Cortex of kidney (tissue), 1 donor: ENCODE data around the gene OLA1.

ENCODE experiments used
- DNase-seq: peaks from one replicate; lab custom pipeline; 2025; lab: John Stamatoyannopoulos, UW

OLA1 gene

DNA sequence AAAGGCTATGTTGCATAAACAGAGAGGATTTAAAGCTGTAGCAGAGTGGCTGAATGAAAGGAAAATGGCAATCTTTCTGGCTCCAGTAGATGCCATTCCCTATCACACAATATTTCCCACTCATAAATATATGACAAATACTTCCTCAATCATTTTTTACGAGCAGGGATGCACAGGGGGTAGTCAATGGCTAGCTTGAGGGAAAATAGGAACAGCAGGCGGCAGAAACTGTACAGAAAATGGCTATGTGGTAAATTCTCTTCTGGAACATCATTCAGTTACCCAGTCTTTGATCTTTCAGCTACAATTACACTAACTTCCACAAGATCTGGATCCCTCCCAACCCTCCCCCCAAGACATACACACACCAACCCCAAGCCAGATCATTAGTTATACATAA is 127.2 kb downstream of the OLA1 start:
- no peak for DNase-seq

DNA sequence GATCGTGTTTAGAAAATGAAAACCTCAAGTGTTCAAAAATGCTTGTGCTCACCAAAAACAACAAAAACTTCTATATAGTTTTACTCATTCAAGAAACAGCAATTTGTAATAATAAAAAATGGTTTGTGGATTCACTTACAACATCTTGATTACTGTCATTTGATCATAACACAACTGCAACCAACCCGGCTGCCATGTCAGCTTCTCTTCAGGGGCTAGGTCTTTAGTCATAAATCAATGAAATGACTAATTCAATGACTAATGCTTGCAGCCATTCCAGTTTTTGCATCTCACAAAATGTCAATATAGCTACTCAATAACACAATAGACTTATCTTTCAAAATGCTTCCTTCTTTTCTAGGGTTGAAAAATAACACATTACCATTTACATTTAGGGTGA is 128.0 kb downstream of the OLA1 start:
- no peak for DNase-seq

GRCh38 chr2:174117951-174118930 is 130.1 kb downstream of the OLA1 start:
- no peak for DNase-seq

GRCh38 chr2:174112073-174112472 is 136.3 kb downstream of the OLA1 start:
- no peak for DNase-seq

- DNase-seq, result no peak
Observed at GRCh38 chr2:174108579-174108978, 139.8 kb downstream of the OLA1 start.

DNA sequence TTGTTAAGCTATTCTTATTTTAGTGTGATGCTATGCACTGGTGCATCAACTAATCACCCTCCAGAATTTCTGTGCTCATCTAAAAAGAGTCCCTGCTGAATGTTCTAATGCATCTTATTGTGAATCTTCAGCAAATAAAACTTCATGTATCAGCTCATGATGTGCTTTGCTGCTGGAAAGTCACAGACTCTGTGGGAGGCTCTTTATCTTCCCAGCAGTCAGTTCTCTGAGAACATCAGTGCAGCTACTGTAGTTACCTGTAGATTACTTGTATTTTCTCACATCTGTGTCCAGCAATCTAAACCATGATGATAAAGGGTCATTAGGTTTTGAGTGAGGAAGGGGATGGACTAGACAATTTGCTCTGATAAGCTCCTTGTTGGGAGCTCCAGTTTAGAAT is 141.6 kb downstream of the OLA1 start:
- DNase-seq, result no peak

DNA sequence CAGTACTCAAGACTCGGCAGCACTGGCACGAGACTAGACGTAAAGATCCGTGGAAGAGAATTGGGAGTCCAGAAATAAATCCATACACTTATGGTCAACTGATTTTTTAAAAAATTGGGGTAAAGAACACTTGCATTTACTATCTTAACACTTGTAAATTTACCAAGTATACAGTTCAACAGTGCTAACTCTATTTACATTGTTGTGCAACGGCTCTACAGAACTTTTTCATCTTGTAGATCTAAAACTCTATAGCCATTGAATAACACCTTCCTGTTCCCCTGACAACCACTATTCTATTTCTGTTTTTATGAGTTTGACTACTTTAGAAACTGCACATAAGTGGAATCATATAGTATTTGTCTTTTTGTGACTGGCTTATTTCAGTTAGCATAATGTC is 153.8 kb downstream of the OLA1 start:
- no peak for DNase-seq

DNA sequence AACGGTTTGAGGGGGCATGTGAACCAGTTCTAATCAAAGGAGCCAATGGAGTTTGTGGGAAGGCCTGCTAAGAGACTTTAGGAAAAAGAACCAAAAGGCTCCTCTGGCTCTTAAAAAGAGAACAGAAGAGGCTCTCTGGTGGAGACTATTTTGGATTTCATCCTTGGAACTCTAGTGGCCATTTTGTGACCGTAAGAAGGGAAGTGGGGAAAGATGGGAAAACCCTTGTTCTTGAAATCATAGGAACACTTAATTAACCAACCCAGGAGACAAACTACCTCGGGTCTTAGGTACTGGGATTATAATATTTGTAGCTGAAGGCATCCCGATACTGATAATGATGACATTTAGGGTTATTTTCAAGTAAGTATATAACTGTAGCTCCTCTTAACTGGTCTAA is 157.9 kb downstream of the OLA1 start:
- DNase-seq, result no peak

GRCh38 chr2:174088706-174089460 is 159.4 kb downstream of the OLA1 start:
- DNase-seq, result no peak

- DNase-seq, result no peak
Observed at GRCh38 chr2:174086708-174087107, 161.6 kb downstream of the OLA1 start.

GRCh38 chr2:174085781-174086180 is 162.6 kb downstream of the OLA1 start:
- DNase-seq, result no peak

DNA sequence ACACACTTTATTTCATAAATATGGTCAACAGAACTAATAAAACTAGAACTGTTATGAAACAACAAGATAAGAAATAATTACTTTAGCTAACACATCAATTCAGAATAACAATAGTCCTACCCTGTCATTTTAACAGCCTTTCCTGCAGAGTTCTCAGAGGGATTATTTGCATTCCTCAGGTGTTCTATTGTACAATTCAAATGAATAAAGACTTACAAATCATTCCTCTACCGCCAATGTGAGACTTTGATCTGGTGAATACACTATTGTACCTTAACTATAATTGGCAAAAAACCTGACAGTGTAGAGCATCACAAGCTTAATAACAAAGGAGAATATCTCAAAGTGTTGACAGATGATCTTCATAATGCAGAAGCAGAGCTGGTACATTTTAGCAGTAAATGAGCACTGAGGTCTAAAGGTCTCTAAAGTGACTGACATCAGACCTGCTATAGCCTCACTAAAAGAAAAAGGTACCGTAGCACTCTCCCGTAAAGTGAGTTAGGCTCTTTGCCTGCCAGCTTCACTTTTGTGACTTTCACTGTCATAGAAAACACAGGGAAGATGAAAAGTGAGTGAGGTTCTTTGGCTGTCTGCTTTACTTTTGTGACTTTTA is 164.4 kb downstream of the OLA1 start:
- DNase-seq, result no peak

DNA sequence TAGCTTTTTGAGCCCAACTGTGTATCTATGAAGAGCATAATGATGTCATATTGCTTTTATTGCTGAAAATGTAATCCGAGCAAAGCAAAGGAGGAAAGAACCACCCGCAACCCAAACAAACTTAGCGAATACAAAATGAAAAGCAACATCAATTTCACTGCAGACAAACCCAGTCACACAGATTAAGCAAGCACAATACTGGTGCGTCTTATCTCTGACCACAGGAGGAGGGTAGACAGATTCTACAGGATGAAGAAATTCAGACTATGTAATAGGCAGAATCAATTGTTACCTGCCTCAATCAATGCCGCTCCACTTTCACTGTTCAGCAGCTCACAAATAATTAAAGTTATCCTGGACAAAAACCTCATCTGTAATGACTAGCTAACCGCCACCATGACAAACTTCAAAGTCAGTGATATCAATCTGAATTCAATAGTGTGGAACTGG is 167.6 kb downstream of the OLA1 start:
- no peak for DNase-seq

DNA sequence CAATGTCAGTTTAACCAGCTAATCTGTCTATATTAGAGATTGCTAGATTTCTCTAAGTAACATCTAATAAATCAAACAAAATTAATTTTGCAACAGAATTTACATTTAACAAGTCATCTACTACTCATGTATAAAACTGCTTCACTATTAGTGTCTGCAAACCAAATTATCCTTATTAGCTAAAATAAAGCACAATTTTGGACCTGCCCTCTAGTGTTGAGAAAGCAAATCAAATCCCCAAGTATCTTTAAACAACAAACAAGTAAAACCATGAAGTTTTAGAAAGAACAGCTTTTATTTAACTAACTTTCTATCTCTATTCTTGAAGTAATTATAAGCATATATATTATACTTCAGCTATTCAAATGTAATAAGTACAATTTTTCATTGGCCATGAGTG is 170.1 kb downstream of the OLA1 start:
- no peak for DNase-seq

- no peak for DNase-seq
Observed at GRCh38 chr2:174076975-174077374, 171.4 kb downstream of the OLA1 start.

DNA sequence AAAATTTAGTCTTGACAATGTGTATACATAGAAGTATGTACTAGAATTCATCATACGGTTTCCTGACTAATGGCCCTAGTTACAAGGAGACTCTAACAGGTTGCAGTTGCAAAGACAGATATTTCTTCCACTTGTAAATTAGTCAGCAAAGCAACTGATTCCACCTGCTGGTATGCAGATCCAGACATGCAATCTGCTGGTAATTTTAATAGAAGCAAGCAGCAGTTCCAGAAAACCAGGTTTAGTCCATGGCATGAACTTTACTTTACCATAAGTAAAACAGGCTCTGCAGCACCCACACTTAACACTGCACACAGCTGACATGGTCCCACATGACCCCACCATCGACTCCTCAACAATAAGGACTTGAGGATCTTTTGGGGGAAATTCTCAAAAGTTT is 172.3 kb downstream of the OLA1 start:
- DNase-seq, result no peak

GRCh38 chr2:174074831-174075230 is 173.5 kb downstream of the OLA1 start:
- DNase-seq, result no peak

DNA sequence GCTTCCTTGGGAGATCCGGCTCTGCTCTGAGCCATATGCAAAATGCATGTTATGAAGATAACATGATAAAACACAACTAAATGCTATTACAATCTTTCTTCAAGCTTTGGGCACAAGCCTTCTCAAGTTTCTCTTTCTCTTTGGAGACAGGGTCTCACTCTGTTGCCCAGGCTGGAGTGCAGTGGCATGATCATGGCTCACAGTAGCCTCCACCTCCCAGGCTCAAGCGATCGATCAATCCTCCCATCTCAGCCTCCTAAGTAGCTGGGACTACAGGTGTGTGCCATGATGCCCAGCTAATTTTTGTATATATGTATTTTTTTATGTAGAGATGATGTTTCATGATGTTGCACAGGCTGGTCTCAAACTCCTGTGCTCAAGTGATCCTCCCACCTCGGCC is 175.5 kb downstream of the OLA1 start:
- no peak for DNase-seq

DNA sequence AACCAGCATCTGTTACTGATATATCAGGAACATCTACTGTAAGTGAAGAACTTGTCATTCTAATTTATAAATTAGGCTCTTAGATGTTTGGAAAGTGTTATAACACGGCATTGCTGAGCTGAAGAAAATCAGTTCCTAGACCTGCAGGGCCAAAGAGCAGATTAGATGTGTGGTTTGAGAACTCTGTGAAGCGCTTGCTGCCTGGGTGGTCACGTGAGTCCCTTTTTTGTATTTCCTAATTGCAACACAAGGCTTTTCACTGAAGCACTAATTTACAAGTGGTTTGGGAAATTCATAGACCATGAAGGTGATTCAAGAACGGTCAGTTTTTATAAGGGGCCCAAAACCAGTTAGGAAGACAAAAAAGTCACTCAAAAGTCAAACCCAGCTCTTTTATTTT is 176.3 kb downstream of the OLA1 start:
- DNase-seq, result no peak

DNA sequence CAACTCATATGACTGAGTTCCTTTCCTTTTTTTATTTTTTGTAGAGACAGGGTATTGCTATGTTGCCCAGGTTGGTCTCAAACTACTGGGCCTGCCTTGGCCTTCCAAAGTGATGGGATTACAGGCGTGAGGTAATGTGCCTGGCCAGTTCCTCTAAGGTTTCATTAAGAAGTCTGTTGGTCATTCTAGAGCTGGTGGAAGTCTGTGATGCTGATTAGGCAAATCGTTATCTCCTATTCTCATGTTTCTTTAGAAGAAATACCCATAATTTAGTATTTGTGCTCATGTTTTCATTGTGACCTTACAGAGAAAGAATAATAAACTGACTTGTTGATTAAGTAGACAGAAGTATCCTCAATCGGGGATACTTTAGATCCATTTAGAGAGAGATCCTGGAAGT is 177.0 kb downstream of the OLA1 start:
- DNase-seq, result no peak

DNA sequence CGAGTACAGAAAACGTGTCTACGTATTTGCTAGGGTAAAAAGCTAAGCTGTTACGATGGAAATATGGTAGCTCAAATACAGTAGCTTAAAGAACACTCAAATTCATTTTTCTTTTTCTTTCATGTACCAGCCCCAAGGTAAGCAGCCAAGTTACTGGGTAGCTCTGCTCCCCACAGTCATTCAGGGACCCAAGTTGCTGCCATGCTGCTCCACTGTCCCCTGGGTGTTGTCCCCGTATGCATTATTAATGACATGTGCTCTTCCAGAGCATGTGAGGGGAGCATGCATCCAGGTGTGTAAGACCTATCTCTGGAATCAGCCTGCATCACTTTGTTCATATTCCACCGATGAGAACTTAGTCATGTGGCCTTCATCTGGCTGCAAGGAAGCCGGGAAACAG is 178.1 kb downstream of the OLA1 start:
- no peak for DNase-seq

DNA sequence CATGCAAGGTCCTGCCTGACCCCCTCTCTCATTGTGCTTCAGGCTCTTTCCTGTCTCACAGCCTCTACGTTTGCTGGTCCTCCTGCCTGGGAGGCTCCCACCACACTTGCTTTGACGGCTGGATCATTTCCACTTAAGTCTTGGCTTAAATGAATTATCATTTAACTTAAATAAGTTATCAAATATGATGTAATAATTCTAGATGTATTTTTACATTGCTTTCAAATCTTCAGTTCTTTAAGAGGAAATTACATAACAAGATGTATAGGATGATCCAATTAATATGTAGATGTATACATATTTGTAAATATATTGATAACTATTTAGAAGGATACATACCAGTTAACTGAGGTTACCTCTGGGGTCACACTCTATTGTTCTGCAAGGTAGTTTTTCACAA is 180.5 kb downstream of the OLA1 start:
- DNase-seq, result no peak

DNA sequence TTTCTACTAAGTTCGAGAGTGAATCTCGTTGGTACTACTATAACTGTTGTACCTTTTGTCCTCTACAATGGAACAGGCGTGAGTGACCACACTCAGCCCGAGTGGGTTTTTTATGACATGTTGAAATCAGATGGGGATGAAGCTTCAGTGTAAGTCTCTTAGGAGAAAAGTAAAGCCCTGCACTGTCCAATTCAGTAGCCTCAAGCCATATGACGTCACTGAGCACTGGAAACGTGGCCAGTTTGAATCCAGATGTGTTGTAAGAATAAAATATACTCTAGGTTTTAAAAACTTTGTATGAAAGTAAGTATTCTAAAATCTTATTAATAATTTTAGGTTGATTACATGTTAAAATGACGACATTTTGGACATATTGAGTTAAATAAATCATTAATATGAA is 181.5 kb downstream of the OLA1 start:
- DNase-seq, result no peak
